CD4-positive, alpha-beta T cell treated with Interleukin-6 for 4 hours (primary cell): Measurements from ENCODE around the gene MAK.
"Not testable (repeated sequence)": the region's sequence is repeated elsewhere in the genome, so short reads cannot be mapped to it uniquely, and the experiment has no call there.

Source experiments
- DNase-seq: peaks from one replicate; pipeline ENCODE4 v3.0.0-alpha.2; 2020; ENCODE audit warnings: mixed read lengths

The MAK gene

GRCh38 chr6:10837995-10838793 is at the start of gene MAK:
Gene MAK (minus strand): TSS chr6:10838539. CDS start chr6:10830648, 7,891 bp downstream.
- DNase-seq = peak; percentile 87

DNA sequence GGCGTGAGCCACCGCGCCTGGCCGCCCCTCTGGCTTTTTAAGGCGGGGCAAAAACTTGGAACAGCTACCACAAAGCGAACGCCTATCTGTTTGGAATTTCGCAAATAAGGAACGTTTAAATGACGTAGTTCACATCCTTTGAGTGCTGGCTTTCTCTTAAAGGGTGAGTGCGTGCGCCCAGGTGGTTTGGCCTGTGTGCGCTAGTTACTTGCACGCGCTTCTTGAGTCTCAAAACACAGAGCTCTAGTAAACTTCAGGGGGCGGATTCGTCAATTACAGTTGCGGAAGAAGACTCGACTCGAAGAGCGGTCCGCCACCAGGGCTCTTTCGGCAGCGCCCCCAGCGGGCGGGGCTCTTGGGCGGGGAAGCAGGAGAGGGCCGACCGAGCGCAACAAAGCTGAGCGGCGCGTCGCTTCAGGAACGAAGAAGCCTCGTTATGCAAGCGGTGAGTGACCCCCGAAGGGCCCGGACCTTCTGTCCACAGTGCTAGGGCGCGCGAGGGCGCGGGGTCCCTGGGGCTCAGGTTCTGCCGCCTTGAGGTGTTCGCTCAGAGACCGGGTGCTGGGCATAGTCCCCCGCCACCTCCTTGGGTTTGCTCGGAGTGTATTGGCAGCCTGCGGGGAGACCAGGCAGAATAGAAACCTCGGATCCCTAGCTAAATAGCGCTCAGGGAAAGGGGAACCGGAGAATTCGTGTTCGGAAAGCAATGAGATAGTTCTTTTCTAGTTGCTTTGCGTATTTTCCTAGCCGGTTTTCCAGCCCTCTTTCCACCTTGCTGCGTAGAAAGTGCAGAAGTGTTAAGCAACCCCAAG is 48.6 kb upstream of the MAK start, which contains the start of gene SYCP2L:
Gene SYCP2L (plus strand): TSS at position 362 of the 812 bp plus-strand sequence. CDS start 75 bp downstream, at position 437.
- DNase-seq = peak; percentile 8

DNA sequence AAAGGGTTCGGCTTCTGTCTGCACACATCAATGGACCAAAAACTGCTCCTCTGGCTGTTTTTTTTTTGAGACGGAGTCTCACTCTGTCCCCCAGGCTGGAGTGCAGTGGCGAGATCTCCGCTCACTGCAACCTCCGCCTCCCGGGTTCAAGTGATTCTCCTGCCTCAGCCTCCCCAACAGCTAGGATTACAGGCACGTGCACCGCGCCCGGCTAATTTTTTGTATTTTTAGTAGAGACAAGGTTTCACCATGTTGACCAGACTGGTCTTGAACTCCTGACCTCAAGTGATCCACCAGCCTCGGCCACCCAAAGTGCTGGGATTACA is 48.0 kb upstream of the MAK start:
- not testable (repeated sequence) for DNase-seq

GRCh38 chr6:10884245-10884972 is 46.1 kb upstream of the MAK start:
- DNase-seq = no peak

GRCh38 chr6:10883312-10884244 is 45.2 kb upstream of the MAK start:
- no peak for DNase-seq

- no peak for DNase-seq
Measured at GRCh38 chr6:10882657-10883171, 44.4 kb upstream of the MAK start.

GRCh38 chr6:10882253-10882630 is 43.9 kb upstream of the MAK start:
- DNase-seq = not testable (repeated sequence)

- DNase-seq = no peak
Measured at GRCh38 chr6:10880366-10880765, 42.0 kb upstream of the MAK start.

- no peak for DNase-seq
Measured at GRCh38 chr6:10877871-10878270, 39.5 kb upstream of the MAK start.

GRCh38 chr6:10877012-10877411 is 38.7 kb upstream of the MAK start:
- no peak for DNase-seq

DNA sequence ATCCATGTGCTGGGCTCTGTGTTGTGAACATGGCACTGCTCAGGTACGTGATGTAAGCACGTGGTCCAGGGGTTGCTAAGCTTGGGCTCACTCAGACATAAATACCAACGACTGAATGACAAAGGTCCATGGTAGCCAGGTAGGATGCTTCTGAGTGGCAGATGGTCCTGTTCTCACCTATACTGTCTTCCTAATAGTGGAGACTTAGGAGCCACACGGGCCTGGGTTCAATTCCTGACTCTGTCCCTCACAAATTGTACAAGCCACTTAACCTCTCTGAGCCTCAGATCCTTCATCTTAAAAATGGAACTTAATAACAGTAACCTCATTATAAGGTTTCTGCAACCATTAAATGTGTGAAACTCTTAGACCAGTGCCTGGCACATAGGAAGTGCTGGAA is 36.7 kb upstream of the MAK start:
- DNase-seq = no peak

GRCh38 chr6:10874207-10874606 is 35.9 kb upstream of the MAK start:
- DNase-seq = no peak

- DNase-seq = no peak
Measured at GRCh38 chr6:10873374-10873773, 35.0 kb upstream of the MAK start.

DNA sequence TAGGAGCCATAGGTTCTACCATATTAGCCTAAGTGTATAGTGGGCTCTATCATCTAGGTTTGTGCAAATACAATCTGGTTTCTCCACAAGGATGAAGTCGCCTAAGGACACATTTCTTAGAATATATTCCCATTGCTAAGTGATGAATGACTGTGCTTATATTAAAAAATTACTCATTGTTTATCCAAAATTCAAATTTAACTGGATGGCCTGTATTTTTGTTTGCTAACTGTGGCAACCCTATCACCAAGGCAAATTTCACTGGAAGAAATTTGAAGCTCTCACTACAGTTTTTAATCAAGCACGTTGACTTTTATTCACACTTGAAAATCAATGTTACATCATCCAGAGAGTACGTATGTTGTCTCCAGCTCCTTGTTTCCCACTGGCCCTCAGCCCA is 29.6 kb upstream of the MAK start:
- DNase-seq = no peak

- not testable (repeated sequence) for DNase-seq
Measured at GRCh38 chr6:10866709-10867108, 28.4 kb upstream of the MAK start.

DNA sequence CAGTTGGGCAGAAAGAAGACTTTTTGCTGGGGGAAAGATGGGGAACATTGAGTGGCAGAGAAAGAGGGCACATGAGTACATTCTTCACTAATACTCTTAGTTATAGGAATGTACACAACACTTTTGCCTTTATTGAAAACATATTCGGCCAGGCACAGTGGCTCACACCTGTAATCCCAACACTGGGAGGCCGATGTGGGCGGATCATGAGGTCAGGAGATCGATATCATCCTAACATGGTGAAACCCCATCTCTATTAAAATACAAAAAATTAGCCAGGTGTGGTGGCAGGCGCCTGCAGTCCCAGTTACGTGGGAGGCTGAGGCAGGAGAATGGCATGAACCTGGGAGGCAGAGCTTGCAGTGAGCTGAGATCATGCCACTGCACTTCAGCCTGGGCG is 24.7 kb upstream of the MAK start:
- DNase-seq = not testable (repeated sequence)

- DNase-seq = no peak
Measured at GRCh38 chr6:10862361-10862760, 24.0 kb upstream of the MAK start.

DNA sequence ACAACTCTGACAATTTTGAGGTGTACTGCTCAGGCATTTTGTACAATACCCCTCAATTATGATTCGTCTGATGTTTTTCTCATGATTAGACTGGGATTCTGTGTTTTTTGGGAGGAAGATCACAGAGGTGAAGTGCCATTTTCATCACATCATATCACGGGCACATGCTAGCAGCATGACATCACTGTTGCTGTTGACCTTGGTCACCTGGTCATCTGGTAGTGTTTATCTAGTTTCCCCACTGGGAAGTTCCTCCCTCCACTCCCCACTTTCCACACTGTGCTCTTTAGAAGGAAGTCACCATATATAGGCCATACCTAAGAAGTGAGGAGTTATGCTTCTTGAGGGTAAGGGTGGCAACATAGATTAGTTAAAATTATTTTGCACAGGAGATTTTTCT is 22.7 kb upstream of the MAK start:
- DNase-seq = no peak

DNA sequence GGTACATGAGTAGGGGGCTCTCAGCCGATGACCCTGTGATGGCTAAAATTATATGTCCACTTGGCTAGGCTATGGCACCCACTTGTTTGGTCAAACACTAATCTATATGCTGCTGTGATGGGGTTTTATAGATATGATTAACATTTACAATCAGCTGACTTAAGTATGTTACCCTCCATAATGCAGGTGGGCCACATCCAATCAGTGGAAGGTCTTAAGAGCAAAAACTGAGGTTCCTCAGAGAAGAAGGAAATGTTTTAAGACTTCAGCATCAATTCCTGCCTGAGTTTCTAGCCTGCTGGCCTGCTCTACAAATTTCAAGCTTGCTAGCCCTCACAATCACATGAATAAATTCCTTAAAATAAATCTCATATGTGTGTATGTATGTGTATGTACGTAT is 18.9 kb upstream of the MAK start:
- DNase-seq = no peak

GRCh38 chr6:10854922-10855632 is 16.7 kb upstream of the MAK start:
- no peak for DNase-seq

GRCh38 chr6:10853849-10854300 is 15.5 kb upstream of the MAK start:
- DNase-seq = not testable (repeated sequence)
